ENCODE measurements around the gene FLVCR1.

Gene FLVCR1

GRCh38 chr1:212942679-212943392 is 84.8 kb downstream of the FLVCR1 start:
- intact Hi-C loops (cut with DNase I): no loop called here

GRCh38 chr1:212943393-212943710 is 85.3 kb downstream of the FLVCR1 start:
- intact Hi-C loops (cut with DNase I): no loop called here
- no peak for DNase-seq

More at GRCh38 chr1:212942679-212943392, 84.8 kb downstream of the FLVCR1 start:
- no peak for DNase-seq

GRCh38 chr1:212944229-212944901 is 86.3 kb downstream of the FLVCR1 start:
- DNase-seq: no peak
- intact Hi-C loops (cut with DNase I): no loop called here

- DNase-seq: no peak
- intact Hi-C loops (cut with DNase I): no loop called here
Measured at GRCh38 chr1:212945056-212945455, 87.0 kb downstream of the FLVCR1 start.

GRCh38 chr1:212945463-212946160 is 87.5 kb downstream of the FLVCR1 start:
- intact Hi-C loops (cut with DNase I): no loop called here
- no peak for DNase-seq

GRCh38 chr1:212946872-212947271 is 88.8 kb downstream of the FLVCR1 start:
- intact Hi-C loops (cut with DNase I): no loop called here
- no peak for DNase-seq
